ENCODE results near the gene CIDEB. TPM values are rescaled to one million over a fixed set of nuclear protein-coding genes. Genes with fewer than 3 reads are reported as not detected.

Gene CIDEB
- total and polyA plus RNA-seq, 2 of the 13 experiments (the other 11 are each of a cell fraction or from before 2014, with no cell fraction given), result 35.8 to 110 TPM

DNA sequence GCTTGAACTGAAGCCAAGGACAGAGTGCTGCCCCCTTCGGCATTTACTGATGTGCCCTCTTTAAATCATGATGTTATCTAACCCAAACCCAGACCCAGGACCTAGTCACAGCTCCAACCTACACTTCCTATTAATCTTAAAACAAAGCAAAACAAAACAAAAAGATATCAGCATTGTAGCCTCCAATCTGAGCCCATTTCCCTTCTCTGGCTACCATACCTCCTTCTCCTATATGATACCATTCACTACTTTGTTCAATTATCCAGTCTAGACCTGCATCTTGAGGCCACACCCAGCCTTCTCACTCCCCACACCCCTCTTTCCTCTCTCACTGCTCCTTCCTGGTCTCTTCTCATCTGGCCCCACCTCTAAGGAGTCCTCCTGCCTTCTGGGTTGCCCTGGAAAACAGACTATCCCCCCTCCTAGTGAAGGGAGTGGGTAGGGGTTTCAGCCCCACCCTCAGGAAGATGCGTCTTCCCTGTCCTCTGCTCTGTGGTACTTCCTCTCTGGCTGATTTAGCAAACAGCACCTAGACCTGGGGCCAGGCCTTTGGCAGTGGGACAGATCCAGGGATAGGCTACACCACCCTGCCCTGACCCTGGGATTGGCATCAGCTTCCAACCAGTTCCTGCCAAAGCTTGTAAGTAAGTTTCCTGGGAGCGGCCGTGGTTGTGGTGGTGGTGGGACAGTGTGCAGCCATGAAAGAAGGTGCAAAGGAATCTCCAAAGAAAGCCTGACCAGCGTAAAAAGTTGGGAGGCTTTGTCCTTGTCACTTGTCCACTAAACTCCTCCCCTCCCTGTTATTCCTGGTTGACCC lies 6.8 kb upstream of the CIDEB start (continued):
- TF ChIP-seq CCDC6 (CRISPR knock-in tag; IDR thresholded peaks at IDR 0.05), result no peak
- no peak for TF ChIP-seq ZNF678 (CRISPR knock-in tag; IDR thresholded peaks at IDR 0.05)
- TF ChIP-seq, protein P1, sequence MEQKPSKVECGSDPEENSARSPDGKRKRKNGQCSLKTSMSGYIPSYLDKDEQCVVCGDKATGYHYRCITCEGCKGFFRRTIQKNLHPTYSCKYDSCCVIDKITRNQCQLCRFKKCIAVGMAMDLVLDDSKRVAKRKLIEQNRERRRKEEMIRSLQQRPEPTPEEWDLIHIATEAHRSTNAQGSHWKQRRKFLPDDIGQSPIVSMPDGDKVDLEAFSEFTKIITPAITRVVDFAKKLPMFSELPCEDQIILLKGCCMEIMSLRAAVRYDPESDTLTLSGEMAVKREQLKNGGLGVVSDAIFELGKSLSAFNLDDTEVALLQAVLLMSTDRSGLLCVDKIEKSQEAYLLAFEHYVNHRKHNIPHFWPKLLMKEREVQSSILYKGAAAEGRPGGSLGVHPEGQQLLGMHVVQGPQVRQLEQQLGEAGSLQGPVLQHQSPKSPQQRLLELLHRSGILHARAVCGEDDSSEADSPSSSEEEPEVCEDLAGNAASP (CRISPR knock-in tag; IDR thresholded peaks at IDR 0.05; ENCODE audit: borderline replicate concordance), result no peak
- no peak for TF ChIP-seq ZNF205 (CRISPR knock-in tag; IDR thresholded peaks at IDR 0.05)
- no peak for TF ChIP-seq ZNF629 (CRISPR knock-in tag; conservative IDR thresholded peaks at IDR 0.05)
- no peak for TF ChIP-seq ZNF331 (CRISPR knock-in tag; IDR thresholded peaks at IDR 0.05)
- TF ChIP-seq REPIN1 (CRISPR knock-in tag; IDR thresholded peaks at IDR 0.05; ENCODE audit: borderline replicate concordance, low read depth), result no peak
- TF ChIP-seq ARNT (IDR thresholded peaks at IDR 0.05), result no peak
- TF ChIP-seq HNF4G (IDR thresholded peaks at IDR 0.05; ENCODE audit: borderline replicate concordance, low read depth, low read length), result no peak
- TF ChIP-seq HNF4G (CRISPR knock-in tag; IDR thresholded peaks at IDR 0.05; ENCODE audit: borderline replicate concordance, low read depth), result 0 out of 2 replicates have a peak, but pooled peaks have one; percentile 23
- TF ChIP-seq CBX1 (IDR thresholded peaks at IDR 0.05; ENCODE audit: low read depth), result no peak
- no peak for TF ChIP-seq ZMYM4 (CRISPR knock-in tag; IDR thresholded peaks at IDR 0.05)
- TF ChIP-seq, protein P2, sequence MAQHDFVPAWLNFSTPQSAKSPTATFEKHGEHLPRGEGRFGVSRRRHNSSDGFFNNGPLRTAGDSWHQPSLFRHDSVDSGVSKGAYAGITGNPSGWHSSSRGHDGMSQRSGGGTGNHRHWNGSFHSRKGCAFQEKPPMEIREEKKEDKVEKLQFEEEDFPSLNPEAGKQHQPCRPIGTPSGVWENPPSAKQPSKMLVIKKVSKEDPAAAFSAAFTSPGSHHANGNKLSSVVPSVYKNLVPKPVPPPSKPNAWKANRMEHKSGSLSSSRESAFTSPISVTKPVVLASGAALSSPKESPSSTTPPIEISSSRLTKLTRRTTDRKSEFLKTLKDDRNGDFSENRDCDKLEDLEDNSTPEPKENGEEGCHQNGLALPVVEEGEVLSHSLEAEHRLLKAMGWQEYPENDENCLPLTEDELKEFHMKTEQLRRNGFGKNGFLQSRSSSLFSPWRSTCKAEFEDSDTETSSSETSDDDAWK (CRISPR knock-in tag; IDR thresholded peaks at IDR 0.05), result no peak
- TF ChIP-seq, protein P3, sequence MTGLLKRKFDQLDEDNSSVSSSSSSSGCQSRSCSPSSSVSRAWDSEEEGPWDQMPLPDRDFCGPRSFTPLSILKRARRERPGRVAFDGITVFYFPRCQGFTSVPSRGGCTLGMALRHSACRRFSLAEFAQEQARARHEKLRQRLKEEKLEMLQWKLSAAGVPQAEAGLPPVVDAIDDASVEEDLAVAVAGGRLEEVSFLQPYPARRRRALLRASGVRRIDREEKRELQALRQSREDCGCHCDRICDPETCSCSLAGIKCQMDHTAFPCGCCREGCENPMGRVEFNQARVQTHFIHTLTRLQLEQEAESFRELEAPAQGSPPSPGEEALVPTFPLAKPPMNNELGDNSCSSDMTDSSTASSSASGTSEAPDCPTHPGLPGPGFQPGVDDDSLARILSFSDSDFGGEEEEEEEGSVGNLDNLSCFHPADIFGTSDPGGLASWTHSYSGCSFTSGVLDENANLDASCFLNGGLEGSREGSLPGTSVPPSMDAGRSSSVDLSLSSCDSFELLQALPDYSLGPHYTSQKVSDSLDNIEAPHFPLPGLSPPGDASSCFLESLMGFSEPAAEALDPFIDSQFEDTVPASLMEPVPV (CRISPR knock-in tag; IDR thresholded peaks at IDR 0.05), result no peak
- TF ChIP-seq, protein P4, sequence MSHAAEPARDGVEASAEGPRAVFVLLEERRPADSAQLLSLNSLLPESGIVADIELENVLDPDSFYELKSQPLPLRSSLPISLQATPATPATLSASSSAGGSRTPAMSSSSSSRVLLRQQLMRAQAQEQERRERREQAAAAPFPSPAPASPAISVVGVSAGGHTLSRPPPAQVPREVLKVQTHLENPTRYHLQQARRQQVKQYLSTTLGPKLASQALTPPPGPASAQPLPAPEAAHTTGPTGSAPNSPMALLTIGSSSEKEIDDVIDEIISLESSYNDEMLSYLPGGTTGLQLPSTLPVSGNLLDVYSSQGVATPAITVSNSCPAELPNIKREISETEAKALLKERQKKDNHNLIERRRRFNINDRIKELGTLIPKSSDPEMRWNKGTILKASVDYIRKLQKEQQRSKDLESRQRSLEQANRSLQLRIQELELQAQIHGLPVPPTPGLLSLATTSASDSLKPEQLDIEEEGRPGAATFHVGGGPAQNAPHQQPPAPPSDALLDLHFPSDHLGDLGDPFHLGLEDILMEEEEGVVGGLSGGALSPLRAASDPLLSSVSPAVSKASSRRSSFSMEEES (CRISPR knock-in tag; IDR thresholded peaks at IDR 0.05), result no peak
- no peak for TF ChIP-seq ZMYM3 (CRISPR knock-in tag; IDR thresholded peaks at IDR 0.05)
- no peak for TF ChIP-seq ETV5 (CRISPR knock-in tag; IDR thresholded peaks at IDR 0.05; ENCODE audit: borderline replicate concordance)
- TF ChIP-seq FOXK2 (IDR thresholded peaks at IDR 0.05), result no peak
- TF ChIP-seq, protein P5, sequence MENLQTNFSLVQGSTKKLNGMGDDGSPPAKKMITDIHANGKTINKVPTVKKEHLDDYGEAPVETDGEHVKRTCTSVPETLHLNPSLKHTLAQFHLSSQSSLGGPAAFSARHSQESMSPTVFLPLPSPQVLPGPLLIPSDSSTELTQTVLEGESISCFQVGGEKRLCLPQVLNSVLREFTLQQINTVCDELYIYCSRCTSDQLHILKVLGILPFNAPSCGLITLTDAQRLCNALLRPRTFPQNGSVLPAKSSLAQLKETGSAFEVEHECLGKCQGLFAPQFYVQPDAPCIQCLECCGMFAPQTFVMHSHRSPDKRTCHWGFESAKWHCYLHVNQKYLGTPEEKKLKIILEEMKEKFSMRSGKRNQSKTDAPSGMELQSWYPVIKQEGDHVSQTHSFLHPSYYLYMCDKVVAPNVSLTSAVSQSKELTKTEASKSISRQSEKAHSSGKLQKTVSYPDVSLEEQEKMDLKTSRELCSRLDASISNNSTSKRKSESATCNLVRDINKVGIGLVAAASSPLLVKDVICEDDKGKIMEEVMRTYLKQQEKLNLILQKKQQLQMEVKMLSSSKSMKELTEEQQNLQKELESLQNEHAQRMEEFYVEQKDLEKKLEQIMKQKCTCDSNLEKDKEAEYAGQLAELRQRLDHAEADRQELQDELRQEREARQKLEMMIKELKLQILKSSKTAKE (CRISPR knock-in tag; IDR thresholded peaks at IDR 0.05; ENCODE audit: borderline replicate concordance), result no peak

Measured in HepG2 (cell line).